Peyer's patch (tissue), 4 donors: Measurements from ENCODE around the gene SKAP1. TPM values are rescaled to one million over a fixed set of nuclear protein-coding genes. Genes with fewer than 3 reads are reported as not detected.

Experiments used
- DNase-seq, 3 donors: peaks; one replicate each; pipeline ENCODE4 v3.0.0-alpha.2; 2017 to 2019
- H3K27ac ChIP-seq, 4 donors: fragments of 200-600 bp; sonication (generic); one replicate each; pipeline ENCODE4 v1.5.1; 2016 to 2019
- H3K27me3 ChIP-seq, 2 donors: fragments of 200-600 bp; sonication (generic); one replicate each; pipeline ENCODE4 v1.5.1; 2019
- H3K36me3 ChIP-seq, 3 donors: fragments of 200-600 bp; sonication (generic); one replicate each; pipeline ENCODE4 v1.5.1; 2016 to 2019
- H3K4me1 ChIP-seq, 4 donors: fragments of 200-600 bp; sonication (generic); one replicate each; pipeline ENCODE4 v1.5.1; 2016 to 2019
- H3K4me3 ChIP-seq, 4 donors: fragments of 200-600 bp; sonication (generic); 1 replicate in 3 of 4; 2 replicates in 1 of 4; pipeline ENCODE4 v1.5.1; 2016 to 2019; ENCODE audit warnings: mild to moderate bottlenecking in 1 of 4
- H3K9me3 ChIP-seq, 4 donors: fragments of 200-600 bp; sonication (generic); one replicate each; pipeline ENCODE4 v1.5.1; 2016 to 2019; ENCODE audit warnings: mild to moderate bottlenecking in 1 of 4
- POLR2A ChIP-seq, 2 donors: fragments of 450-650 bp; IDR thresholded peaks; one replicate each; pipeline ENCODE4 v1.5.1; 2017; ENCODE audit warnings: antibody characterized with exemption in 2 of 2, mild to moderate bottlenecking in 2 of 2, moderate library complexity in 2 of 2
- total RNA-seq, 4 donors: library from RNA; depleted of rRNA; stranded (reverse); fragments of >200 nt; gene quantifications; one replicate each; pipeline ENCODE4 v1.1.0, GENCODE V29; 2016
- TF ChIP-seq, protein P1 (sequence below), 6 experiments: fragments of 450-650 bp in 4 of 6; fragments of 200-600 bp in 2 of 6; sonication (generic) in 1 of 6; IDR thresholded peaks; one replicate each; pipeline ENCODE4 v1.5.1; 2017 to 2019; ENCODE audit warnings: antibody characterized with exemption in 6 of 6, mild to moderate bottlenecking in 3 of 6, moderate library complexity in 1 of 6

Gene SKAP1
- total RNA-seq, 4 donors from 2014 or later: 3.1 to 17.3 (median 6.5) TPM

DNA sequence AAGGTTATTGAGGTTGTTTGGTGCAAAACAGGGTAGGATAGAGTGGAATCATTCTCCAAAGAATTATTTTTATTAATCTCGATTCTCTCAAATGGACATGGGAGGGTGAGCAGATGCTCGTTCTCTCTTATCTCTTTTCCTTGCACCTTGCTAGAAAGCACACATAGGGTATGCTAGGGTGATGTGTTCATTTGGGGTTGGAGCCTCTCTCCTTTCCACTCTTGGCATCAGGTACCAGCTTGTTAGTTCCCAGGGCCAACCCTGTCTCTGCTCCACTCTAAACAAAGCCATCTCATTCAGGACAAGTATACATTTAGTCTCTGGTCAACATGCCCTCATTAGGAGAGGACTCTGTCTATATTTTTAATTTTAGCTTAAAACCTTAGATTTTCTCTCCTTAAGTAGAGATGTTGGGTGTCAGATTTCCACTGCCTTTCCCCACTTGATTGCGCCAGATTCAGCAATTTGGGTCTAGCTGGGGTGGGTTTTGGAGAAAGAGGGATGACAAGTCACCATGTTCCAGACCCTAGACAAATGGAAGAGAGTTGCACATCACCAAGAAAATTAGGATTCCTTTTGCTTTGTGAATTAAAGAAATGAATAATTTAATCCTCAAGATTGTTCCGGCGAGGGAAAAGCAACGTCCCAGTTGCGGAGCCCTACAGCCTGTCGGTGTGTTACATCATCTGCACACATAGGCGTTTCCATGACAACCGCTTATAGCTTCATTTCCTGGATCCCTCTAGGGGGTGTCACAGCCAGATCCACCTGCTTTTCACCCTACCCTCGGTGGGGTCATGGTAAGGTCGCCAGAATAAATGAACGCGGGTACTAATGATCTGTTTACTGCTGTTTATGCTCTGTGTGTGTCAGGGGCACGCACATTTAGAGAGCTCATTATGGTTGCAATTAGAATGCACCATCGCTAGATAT lies 280.9 kb downstream of the SKAP1 start:
- H3K27ac ChIP-seq: no peak overlapping the region
- no peaks in the 10 kb centered on the region for H3K4me1 ChIP-seq
- H3K9me3 ChIP-seq: no peaks in the 10 kb centered on the region
- H3K4me3 ChIP-seq: no peak overlapping the region
- no peak for DNase-seq
- H3K27me3 ChIP-seq: no peaks in the 10 kb centered on the region
- H3K36me3 ChIP-seq: no peaks in the 10 kb centered on the region
- TF ChIP-seq, protein P1, sequence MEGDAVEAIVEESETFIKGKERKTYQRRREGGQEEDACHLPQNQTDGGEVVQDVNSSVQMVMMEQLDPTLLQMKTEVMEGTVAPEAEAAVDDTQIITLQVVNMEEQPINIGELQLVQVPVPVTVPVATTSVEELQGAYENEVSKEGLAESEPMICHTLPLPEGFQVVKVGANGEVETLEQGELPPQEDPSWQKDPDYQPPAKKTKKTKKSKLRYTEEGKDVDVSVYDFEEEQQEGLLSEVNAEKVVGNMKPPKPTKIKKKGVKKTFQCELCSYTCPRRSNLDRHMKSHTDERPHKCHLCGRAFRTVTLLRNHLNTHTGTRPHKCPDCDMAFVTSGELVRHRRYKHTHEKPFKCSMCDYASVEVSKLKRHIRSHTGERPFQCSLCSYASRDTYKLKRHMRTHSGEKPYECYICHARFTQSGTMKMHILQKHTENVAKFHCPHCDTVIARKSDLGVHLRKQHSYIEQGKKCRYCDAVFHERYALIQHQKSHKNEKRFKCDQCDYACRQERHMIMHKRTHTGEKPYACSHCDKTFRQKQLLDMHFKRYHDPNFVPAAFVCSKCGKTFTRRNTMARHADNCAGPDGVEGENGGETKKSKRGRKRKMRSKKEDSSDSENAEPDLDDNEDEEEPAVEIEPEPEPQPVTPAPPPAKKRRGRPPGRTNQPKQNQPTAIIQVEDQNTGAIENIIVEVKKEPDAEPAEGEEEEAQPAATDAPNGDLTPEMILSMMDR (IDR thresholded peaks at IDR 0.05): no peak
- no peak for TF ChIP-seq POLR2A (IDR thresholded peaks at IDR 0.05)

DNA sequence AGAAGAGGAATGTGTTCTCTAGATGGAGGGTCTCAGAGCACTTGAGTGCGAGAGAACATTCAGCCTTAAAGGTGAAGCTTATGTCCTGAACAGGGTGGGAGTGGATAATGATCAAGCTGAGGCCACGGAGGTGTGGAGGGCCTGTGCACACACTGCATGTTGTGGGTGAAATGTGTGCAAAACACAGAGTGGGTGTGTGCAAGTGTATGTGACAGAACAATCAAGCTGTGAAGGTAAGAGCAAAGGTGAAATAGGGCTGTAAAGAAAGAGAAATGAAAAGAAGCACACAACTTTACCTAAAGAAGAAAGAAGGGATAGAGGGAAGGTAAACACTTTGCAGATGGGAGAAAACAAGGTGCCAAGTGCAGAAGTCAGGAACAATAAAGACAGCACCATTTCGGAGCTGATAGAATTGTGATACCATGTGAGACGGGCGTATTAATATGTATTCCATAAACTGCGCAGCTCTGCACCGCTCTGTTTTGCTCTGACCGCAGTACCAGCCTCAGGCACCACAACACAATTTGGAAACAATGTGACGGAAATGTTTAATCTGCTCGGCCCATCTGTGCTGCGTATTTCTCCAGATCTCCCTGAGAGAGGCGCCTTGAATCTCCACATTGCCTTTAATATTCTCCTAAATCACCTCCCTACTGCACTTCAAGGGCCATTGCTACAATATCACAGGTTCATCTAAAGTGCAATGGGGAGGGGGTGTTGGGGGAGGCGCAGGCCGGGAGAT lies 281.8 kb downstream of the SKAP1 start:
- Histone ChIP-seq H3K27me3 (no peaks in the 10 kb centered on the region), H3K27ac (no peak overlapping the region), H3K4me3 (no peak overlapping the region), H3K36me3 (no peaks in the 10 kb centered on the region), H3K9me3 (no peaks in the 10 kb centered on the region), H3K4me1 (no peaks in the 10 kb centered on the region)
- no peak for DNase-seq
- TF ChIP-seq, protein P1 (IDR thresholded peaks at IDR 0.05): no peak
- TF ChIP-seq POLR2A (IDR thresholded peaks at IDR 0.05): no peak

DNA sequence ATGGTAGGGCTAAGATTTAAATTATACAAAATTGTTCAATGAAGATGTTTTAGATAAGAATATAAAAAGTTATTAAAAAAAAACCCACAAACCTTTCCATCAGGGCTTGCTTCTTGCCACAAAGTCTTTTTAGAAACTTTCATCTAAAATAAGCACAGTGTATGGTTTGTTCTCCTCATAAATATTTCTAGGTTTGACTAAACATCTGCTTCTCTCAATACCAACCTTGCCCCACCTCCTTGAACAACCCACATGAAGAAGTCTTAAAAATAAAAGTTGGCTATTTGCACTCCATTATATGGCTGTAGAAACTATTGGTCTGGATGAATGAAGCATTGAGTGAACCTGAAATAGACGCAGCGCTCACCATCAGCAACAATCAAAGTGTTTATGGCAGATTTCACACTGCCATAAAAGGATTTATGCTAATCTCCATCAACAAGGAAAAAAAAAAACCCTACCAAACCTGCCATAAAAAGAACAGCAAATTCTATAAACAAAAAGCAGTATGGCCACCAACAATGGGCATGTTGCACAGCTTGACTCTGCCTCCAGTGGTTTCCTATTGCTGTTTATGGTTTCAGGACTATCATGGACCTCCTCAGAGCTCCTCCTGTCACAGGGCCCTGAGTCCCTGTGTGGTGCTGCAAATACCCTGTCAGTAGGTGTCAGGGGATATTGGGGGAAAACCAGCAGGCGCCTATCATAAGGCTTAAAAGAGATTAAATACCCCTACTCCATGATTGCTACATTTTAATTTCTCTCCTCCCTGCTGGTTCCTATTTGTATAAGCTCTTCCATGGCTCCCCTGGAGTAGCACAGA lies 284.8 kb downstream of the SKAP1 start:
- no peak for DNase-seq
- no peaks in the 10 kb centered on the region for H3K9me3 ChIP-seq
- TF ChIP-seq, protein P1 (IDR thresholded peaks at IDR 0.05): no peak
- TF ChIP-seq POLR2A (IDR thresholded peaks at IDR 0.05): no peak
- H3K36me3 ChIP-seq: no peaks in the 10 kb centered on the region
- H3K27ac ChIP-seq: no peak overlapping the region
- H3K4me1 ChIP-seq: no peaks in the 10 kb centered on the region
- H3K4me3 ChIP-seq: no peak overlapping the region
- H3K27me3 ChIP-seq: no peaks in the 10 kb centered on the region

DNA sequence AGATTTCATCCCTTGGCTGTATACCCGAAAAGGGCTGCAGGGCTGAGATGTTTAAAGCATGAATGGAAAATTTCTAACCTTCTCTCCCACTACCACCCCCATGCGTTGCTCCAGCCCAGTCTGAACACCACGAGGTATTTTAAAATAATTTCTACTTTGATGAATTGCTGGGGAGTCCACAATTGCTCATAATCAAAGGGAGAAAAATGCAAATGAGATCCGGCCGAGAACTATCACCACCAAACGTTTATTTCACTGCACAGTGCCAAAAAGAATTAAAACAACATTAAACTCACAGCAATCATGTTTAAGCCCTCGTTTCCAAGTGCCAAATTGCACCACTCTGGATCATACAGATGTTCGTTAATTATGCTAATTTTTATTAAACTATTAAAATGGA lies 285.8 kb downstream of the SKAP1 start:
- Histone ChIP-seq H3K36me3 (no peaks in the 10 kb centered on the region), H3K4me3 (no peak overlapping the region), H3K4me1 (no peaks in the 10 kb centered on the region), H3K9me3 (no peaks in the 10 kb centered on the region), H3K27me3 (no peaks in the 10 kb centered on the region), H3K27ac (no peak overlapping the region)
- no peak for DNase-seq
- TF ChIP-seq, protein P1 (IDR thresholded peaks at IDR 0.05): no peak

DNA sequence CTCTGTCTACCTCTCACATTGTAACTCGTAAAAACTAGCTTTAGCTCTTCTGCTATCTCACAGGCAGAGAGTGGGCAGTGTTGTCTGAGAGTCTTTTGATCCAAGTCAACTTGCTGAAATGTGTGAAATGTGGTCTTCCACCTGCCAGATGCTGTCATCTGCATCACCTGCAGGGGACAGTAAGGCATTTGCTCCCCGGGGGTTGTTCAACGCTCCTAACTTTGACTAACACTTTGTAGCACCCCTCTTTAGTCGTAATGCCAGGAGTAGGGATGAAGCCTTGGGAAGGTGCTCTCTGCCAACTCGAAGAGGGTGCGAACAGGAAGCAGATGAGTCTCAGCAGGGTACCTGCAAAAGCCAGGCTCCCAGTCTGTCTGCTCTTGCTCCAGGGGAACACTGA lies 286.4 kb downstream of the SKAP1 start:
- no peak overlapping the region for H3K4me3 ChIP-seq
- TF ChIP-seq, protein P1 (IDR thresholded peaks at IDR 0.05): no peak
- H3K9me3 ChIP-seq: no peaks in the 10 kb centered on the region
- H3K27ac ChIP-seq: no peak overlapping the region
- H3K36me3 ChIP-seq: no peaks in the 10 kb centered on the region
- no peaks in the 10 kb centered on the region for H3K4me1 ChIP-seq
- H3K27me3 ChIP-seq: no peaks in the 10 kb centered on the region
- DNase-seq: no peak
